ENCODE measurements around the gene ABCC2.

DNA sequence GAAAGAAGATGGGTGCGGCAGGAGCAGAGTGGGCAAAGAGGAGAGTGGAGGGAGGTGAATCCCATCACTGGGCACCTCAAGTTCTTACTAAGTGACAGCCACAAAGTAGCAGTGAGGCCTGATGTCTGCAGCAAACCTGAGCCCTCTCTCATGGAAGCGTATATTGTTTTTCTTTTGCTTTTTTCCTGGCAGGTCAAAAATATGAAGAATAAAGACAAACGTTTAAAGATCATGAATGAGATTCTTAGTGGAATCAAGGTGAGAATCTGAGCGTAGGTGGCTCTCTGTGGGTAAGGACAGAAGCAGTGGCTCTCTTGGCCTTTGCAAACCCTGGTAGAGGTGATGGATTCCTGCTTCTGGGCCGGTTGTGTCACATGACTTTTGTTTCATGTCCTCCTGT is 22.8 kb downstream of the ABCC2 start:
- TF ChIP-seq, protein P1, sequence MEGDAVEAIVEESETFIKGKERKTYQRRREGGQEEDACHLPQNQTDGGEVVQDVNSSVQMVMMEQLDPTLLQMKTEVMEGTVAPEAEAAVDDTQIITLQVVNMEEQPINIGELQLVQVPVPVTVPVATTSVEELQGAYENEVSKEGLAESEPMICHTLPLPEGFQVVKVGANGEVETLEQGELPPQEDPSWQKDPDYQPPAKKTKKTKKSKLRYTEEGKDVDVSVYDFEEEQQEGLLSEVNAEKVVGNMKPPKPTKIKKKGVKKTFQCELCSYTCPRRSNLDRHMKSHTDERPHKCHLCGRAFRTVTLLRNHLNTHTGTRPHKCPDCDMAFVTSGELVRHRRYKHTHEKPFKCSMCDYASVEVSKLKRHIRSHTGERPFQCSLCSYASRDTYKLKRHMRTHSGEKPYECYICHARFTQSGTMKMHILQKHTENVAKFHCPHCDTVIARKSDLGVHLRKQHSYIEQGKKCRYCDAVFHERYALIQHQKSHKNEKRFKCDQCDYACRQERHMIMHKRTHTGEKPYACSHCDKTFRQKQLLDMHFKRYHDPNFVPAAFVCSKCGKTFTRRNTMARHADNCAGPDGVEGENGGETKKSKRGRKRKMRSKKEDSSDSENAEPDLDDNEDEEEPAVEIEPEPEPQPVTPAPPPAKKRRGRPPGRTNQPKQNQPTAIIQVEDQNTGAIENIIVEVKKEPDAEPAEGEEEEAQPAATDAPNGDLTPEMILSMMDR (IDR thresholded peaks at IDR 0.05; ENCODE audit: low read depth, low read length), result no peak
- TF ChIP-seq EZH2phosphoT487 (IDR thresholded peaks at IDR 0.05; ENCODE audit: low read depth), result no peak

Measured in OCI-LY3 (cell line).